ENCODE results near the gene RMI2.

DNA sequence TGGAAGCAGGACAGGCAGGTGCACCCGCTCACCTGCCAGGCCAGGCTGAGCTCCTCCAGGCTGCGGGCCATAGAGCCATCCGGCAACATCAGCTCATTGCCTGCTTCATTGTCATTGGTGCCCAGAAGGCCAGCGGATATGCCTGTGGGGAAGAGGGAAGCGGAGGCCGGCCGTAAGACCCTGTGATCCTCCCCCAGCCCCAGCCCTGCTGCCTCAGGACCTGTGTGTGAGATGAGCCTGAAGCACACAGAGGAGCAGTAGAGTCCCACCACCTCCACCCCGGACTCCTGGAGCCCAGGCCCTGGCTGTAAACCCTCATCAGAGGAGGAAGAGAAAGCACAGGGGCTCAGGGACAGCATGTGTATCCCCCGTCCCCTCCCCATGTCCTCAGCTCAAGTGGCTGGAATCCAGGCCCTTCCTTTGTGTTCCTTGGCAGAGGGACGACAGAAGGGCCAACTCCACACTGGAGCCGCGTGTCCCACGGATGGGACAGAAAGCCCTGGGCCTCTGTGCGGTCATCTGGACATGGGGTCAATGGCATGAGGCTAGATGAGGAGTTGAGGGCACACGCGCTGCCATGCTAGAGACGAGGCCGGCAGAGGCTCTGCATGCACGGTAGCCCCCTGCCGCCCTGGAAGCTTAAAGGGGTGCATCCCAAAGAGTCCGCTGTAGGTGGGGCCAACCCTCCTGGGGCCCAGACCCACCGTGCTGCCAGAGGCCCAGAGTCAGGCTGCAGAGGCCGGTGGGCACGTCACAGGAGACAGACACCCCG lies 39.1 kb downstream of the RMI2 start:
- TF ChIP-seq CBX8 (IDR thresholded peaks at IDR 0.05) (no peak), CEBPB (IDR thresholded peaks at IDR 0.05) (no peak), ZFP36 (IDR thresholded peaks at IDR 0.05; ENCODE audit: borderline replicate concordance, partially characterized antibody) (no peak), ZNF302 (CRISPR knock-in tag; IDR thresholded peaks at IDR 0.05) (no peak), POLR2A (IDR thresholded peaks at IDR 0.05; ENCODE audit: low read length) (no peak), EP300 (IDR thresholded peaks at IDR 0.05) (no peak), CHD2 (IDR thresholded peaks at IDR 0.05; ENCODE audit: low read length, partially characterized antibody) (no peak), MAZ (IDR thresholded peaks at IDR 0.05; ENCODE audit: borderline replicate concordance, low read depth, low read length) (no peak), JUN (IDR thresholded peaks at IDR 0.05) (no peak), SMC3 (IDR thresholded peaks at IDR 0.05) (no peak), RAD21 (conservative IDR thresholded peaks at IDR 0.05 in 1 of 2, IDR thresholded peaks at IDR 0.05 in 1 of 2) (no peak)
- TF ChIP-seq, protein P1, sequence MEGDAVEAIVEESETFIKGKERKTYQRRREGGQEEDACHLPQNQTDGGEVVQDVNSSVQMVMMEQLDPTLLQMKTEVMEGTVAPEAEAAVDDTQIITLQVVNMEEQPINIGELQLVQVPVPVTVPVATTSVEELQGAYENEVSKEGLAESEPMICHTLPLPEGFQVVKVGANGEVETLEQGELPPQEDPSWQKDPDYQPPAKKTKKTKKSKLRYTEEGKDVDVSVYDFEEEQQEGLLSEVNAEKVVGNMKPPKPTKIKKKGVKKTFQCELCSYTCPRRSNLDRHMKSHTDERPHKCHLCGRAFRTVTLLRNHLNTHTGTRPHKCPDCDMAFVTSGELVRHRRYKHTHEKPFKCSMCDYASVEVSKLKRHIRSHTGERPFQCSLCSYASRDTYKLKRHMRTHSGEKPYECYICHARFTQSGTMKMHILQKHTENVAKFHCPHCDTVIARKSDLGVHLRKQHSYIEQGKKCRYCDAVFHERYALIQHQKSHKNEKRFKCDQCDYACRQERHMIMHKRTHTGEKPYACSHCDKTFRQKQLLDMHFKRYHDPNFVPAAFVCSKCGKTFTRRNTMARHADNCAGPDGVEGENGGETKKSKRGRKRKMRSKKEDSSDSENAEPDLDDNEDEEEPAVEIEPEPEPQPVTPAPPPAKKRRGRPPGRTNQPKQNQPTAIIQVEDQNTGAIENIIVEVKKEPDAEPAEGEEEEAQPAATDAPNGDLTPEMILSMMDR (IDR thresholded peaks at IDR 0.05): no peak
- TF ChIP-seq, protein P2, sequence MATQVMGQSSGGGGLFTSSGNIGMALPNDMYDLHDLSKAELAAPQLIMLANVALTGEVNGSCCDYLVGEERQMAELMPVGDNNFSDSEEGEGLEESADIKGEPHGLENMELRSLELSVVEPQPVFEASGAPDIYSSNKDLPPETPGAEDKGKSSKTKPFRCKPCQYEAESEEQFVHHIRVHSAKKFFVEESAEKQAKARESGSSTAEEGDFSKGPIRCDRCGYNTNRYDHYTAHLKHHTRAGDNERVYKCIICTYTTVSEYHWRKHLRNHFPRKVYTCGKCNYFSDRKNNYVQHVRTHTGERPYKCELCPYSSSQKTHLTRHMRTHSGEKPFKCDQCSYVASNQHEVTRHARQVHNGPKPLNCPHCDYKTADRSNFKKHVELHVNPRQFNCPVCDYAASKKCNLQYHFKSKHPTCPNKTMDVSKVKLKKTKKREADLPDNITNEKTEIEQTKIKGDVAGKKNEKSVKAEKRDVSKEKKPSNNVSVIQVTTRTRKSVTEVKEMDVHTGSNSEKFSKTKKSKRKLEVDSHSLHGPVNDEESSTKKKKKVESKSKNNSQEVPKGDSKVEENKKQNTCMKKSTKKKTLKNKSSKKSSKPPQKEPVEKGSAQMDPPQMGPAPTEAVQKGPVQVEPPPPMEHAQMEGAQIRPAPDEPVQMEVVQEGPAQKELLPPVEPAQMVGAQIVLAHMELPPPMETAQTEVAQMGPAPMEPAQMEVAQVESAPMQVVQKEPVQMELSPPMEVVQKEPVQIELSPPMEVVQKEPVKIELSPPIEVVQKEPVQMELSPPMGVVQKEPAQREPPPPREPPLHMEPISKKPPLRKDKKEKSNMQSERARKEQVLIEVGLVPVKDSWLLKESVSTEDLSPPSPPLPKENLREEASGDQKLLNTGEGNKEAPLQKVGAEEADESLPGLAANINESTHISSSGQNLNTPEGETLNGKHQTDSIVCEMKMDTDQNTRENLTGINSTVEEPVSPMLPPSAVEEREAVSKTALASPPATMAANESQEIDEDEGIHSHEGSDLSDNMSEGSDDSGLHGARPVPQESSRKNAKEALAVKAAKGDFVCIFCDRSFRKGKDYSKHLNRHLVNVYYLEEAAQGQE (IDR thresholded peaks at IDR 0.05): no peak
- TF ChIP-seq, protein P3, sequence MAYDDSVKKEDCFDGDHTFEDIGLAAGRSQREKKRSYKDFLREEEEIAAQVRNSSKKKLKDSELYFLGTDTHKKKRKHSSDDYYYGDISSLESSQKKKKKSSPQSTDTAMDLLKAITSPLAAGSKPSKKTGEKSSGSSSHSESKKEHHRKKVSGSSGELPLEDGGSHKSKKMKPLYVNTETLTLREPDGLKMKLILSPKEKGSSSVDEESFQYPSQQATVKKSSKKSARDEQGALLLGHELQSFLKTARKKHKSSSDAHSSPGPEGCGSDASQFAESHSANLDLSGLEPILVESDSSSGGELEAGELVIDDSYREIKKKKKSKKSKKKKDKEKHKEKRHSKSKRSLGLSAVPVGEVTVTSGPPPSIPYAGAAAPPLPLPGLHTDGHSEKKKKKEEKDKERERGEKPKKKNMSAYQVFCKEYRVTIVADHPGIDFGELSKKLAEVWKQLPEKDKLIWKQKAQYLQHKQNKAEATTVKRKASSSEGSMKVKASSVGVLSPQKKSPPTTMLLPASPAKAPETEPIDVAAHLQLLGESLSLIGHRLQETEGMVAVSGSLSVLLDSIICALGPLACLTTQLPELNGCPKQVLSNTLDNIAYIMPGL (CRISPR knock-in tag; IDR thresholded peaks at IDR 0.05; ENCODE audit: borderline replicate concordance): no peak
